ENCODE results near the gene SOX5. TPM values are rescaled to one million over a fixed set of nuclear protein-coding genes. Genes with fewer than 3 reads are reported as not detected.
"Not testable (repeated sequence)": the region's sequence is repeated elsewhere in the genome, so short reads cannot be mapped to it uniquely, and the experiment has no call there.

Gene SOX5
- total and polyA plus RNA-seq, 2 experiments from 2014 or later: 1.0 to 4.7 TPM

GRCh38 chr12:23880988-23881387 lies 68.5 kb downstream of the SOX5 start (continued):
- TF ChIP-seq, protein P1, sequence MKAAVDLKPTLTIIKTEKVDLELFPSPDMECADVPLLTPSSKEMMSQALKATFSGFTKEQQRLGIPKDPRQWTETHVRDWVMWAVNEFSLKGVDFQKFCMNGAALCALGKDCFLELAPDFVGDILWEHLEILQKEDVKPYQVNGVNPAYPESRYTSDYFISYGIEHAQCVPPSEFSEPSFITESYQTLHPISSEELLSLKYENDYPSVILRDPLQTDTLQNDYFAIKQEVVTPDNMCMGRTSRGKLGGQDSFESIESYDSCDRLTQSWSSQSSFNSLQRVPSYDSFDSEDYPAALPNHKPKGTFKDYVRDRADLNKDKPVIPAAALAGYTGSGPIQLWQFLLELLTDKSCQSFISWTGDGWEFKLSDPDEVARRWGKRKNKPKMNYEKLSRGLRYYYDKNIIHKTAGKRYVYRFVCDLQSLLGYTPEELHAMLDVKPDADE (IDR thresholded peaks at IDR 0.05): no peak
- no peak for TF ChIP-seq ZNF114 (CRISPR knock-in tag; IDR thresholded peaks at IDR 0.05)

DNA sequence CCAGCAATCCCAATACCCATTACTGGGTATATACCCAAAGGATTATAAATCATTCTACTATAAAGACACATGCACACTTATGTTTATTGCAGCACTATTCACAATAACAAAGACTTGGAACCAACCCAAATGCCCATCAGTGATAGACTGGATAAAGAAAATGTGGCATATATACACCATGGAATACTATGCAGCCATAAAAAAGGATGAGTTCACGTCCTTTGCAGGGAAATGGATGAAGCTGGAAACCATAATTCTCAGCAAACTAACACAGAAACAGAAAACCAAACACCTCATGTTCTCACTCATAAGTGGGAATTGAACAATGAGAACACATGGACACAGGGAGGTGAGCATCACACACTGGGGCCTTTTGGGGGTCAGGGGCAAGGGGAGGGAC lies 72.9 kb downstream of the SOX5 start:
- not testable (repeated sequence) for H3K27me3 ChIP-seq (ENCODE audit: insufficient read depth); H3K9me2 ChIP-seq (ENCODE audit: insufficient read depth); ATAC-seq; H3K27me3 Mint-ChIP-seq (ENCODE audit: insufficient read depth, low read depth, poor library complexity); H3K4me2 ChIP-seq; H3K4me3 Mint-ChIP-seq; H3K4me1 Mint-ChIP-seq; H3K4me1 ChIP-seq (ENCODE audit: insufficient read depth); H2AFZ ChIP-seq; H3K79me2 ChIP-seq (replicated peaks; ENCODE audit: insufficient read depth); DNase-seq (ENCODE audit: low spot score); H3K27ac ChIP-seq (ENCODE audit: low read depth); H3K4me3 ChIP-seq; H4K20me1 ChIP-seq (replicated peaks; ENCODE audit: insufficient read depth); H3K36me3 ChIP-seq (ENCODE audit: insufficient read depth); H3K9me3 Mint-ChIP-seq; H3K36me3 Mint-ChIP-seq (ENCODE audit: low read depth); H3F3A ChIP-seq (replicated peaks; ENCODE audit: low read depth); H3K27ac Mint-ChIP-seq

DNA sequence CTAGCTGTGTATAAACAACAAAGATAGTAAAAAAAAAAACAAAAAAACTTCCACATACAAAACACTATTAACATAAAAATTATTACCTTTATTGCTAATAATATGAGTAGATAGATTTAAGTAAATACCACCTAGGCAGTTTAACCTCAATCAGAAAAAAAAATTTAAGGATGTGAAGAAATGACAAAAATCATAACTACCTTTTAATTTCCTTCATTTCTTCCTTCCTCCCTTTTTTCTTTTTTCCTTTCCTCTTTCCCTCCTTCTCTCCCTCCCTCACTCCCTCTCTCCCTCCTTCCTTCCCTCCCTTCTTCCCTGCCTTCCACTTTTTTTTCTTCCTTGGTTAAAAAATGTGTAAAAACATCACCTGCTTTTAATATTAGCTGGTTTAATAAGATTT lies 81.7 kb downstream of the SOX5 start:
- ATAC-seq (no peak), DNase-seq (ENCODE audit: low spot score) (no peak)
- H3K9me3 Mint-ChIP-seq: no peaks in the 10 kb centered on the region
- H3K4me1 Mint-ChIP-seq: no peaks in the 10 kb centered on the region
- no peaks in the 10 kb centered on the region for H3K36me3 ChIP-seq (ENCODE audit: insufficient read depth)
- no peaks in the 10 kb centered on the region for H4K20me1 ChIP-seq (replicated peaks; ENCODE audit: insufficient read depth)
- H3K79me2 ChIP-seq (replicated peaks; ENCODE audit: insufficient read depth): no peaks in the 10 kb centered on the region
- no peaks in the 10 kb centered on the region for H3K9me2 ChIP-seq (ENCODE audit: insufficient read depth)
- H3F3A ChIP-seq (replicated peaks; ENCODE audit: low read depth): no peaks in the 10 kb centered on the region
- H3K4me3 Mint-ChIP-seq: no peak overlapping the region
- no peak overlapping the region for H3K4me3 ChIP-seq
- TF ChIP-seq EZH2 (IDR thresholded peaks at IDR 0.05; ENCODE audit: low read depth, unreplicated experiment): no peak
- TF ChIP-seq, protein P2, sequence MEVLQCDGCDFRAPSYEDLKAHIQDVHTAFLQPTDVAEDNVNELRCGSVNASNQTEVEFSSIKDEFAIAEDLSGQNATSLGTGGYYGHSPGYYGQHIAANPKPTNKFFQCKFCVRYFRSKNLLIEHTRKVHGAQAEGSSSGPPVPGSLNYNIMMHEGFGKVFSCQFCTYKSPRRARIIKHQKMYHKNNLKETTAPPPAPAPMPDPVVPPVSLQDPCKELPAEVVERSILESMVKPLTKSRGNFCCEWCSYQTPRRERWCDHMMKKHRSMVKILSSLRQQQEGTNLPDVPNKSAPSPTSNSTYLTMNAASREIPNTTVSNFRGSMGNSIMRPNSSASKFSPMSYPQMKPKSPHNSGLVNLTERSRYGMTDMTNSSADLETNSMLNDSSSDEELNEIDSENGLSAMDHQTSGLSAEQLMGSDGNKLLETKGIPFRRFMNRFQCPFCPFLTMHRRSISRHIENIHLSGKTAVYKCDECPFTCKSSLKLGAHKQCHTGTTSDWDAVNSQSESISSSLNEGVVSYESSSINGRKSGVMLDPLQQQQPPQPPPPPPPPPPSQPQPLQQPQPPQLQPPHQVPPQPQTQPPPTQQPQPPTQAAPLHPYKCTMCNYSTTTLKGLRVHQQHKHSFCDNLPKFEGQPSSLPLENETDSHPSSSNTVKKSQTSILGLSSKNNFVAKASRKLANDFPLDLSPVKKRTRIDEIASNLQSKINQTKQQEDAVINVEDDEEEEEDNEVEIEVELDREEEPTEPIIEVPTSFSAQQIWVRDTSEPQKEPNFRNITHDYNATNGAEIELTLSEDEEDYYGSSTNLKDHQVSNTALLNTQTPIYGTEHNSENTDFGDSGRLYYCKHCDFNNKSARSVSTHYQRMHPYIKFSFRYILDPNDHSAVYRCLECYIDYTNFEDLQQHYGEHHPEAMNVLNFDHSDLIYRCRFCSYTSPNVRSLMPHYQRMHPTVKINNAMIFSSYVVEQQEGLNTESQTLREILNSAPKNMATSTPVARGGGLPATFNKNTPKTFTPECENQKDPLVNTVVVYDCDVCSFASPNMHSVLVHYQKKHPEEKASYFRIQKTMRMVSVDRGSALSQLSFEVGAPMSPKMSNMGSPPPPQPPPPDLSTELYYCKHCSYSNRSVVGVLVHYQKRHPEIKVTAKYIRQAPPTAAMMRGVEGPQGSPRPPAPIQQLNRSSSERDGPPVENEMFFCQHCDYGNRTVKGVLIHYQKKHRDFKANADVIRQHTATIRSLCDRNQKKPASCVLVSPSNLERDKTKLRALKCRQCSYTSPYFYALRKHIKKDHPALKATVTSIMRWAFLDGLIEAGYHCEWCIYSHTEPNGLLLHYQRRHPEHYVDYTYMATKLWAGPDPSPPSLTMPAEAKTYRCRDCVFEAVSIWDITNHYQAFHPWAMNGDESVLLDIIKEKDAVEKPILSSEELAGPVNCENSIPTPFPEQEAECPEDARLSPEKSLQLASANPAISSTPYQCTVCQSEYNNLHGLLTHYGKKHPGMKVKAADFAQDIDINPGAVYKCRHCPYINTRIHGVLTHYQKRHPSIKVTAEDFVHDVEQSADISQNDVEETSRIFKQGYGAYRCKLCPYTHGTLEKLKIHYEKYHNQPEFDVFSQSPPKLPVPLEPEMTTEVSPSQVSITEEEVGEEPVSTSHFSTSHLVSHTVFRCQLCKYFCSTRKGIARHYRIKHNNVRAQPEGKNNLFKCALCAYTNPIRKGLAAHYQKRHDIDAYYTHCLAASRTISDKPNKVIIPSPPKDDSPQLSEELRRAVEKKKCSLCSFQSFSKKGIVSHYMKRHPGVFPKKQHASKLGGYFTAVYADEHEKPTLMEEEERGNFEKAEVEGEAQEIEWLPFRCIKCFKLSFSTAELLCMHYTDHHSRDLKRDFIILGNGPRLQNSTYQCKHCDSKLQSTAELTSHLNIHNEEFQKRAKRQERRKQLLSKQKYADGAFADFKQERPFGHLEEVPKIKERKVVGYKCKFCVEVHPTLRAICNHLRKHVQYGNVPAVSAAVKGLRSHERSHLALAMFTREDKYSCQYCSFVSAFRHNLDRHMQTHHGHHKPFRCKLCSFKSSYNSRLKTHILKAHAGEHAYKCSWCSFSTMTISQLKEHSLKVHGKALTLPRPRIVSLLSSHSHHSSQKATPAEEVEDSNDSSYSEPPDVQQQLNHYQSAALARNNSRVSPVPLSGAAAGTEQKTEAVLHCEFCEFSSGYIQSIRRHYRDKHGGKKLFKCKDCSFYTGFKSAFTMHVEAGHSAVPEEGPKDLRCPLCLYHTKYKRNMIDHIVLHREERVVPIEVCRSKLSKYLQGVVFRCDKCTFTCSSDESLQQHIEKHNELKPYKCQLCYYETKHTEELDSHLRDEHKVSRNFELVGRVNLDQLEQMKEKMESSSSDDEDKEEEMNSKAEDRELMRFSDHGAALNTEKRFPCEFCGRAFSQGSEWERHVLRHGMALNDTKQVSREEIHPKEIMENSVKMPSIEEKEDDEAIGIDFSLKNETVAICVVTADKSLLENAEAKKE (CRISPR knock-in tag; IDR thresholded peaks at IDR 0.05): no peak
- no peak overlapping the region for H3K27ac Mint-ChIP-seq
- H3K27me3 ChIP-seq (ENCODE audit: insufficient read depth): no peaks in the 10 kb centered on the region
- H3K4me1 ChIP-seq (ENCODE audit: insufficient read depth): no peaks in the 10 kb centered on the region
- H3K27ac ChIP-seq (ENCODE audit: low read depth): no peak overlapping the region
- no peaks in the 10 kb centered on the region; the same call in 2 of the 3 replicates for H3K36me3 Mint-ChIP-seq (ENCODE audit: low read depth)
- no peak overlapping the region for H2AFZ ChIP-seq
- peaks cover 2% of the 10 kb centered on the region for H3K27me3 Mint-ChIP-seq (ENCODE audit: insufficient read depth, low read depth, poor library complexity)
- H3K4me2 ChIP-seq: no peak overlapping the region
